Neural cell (in vitro differentiated cells): Measurements from ENCODE around the gene KRT9. TPM values are rescaled to one million over a fixed set of nuclear protein-coding genes. Genes with fewer than 3 reads are reported as not detected.

Source experiments
- H2AFZ ChIP-seq: fragments of 200-600, 300-800 bp; sonication (generic), shearing (Covaris generic); 2 replicates; pipeline ENCODE4 v1.6.0; 2014; ENCODE audit warnings: low read depth, mild to moderate bottlenecking, antibody characterized with exemption, low read length, moderate library complexity
- H3F3A ChIP-seq: fragments of 200-600 bp; shearing (Covaris generic); 2 replicates; pipeline ENCODE4 v1.6.1; 2016; ENCODE audit warnings: mild to moderate bottlenecking, moderate library complexity, mixed read lengths, antibody characterized with exemption, low read length; ENCODE audit not compliant: insufficient read depth, poor library complexity, severe bottlenecking
- H3K27ac ChIP-seq: fragments of 200-600, 300-800 bp; sonication (generic), shearing (Covaris generic); 2 replicates; pipeline ENCODE4 v1.5.1; 2014; ENCODE audit warnings: mild to moderate bottlenecking, low read length, moderate library complexity
- H3K27me3 ChIP-seq: fragments of 300-800, 200-600 bp; sonication (generic), shearing (Covaris generic); 2 replicates; pipeline ENCODE4 v1.6.0; 2014; ENCODE audit warnings: mild to moderate bottlenecking, low read depth, low read length, moderate library complexity; ENCODE audit not compliant: insufficient read depth
- H3K36me3 ChIP-seq: fragments of 300-800, 200-600 bp; sonication (generic), shearing (Covaris generic); 2 replicates; pipeline ENCODE4 v1.5.1; 2014; ENCODE audit warnings: mild to moderate bottlenecking, antibody characterized with exemption, low read length, moderate library complexity; ENCODE audit not compliant: insufficient read depth
- H3K4me2 ChIP-seq: fragments of 300-800, 200-600 bp; sonication (generic), shearing (Covaris generic); 2 replicates; pipeline ENCODE4 v1.6.0; 2014; ENCODE audit warnings: mild to moderate bottlenecking, low read length
- H3K4me3 ChIP-seq: fragments of 300-800, 200-600 bp; sonication (generic), shearing (Covaris generic); 2 replicates; pipeline ENCODE4 v1.5.1; 2014; ENCODE audit warnings: mild to moderate bottlenecking, low read length, moderate library complexity
- H3K79me2 ChIP-seq: fragments of 200-600 bp; shearing (Covaris generic); replicated peaks from 2 replicates; pipeline ENCODE4 v1.6.0; 2014; ENCODE audit warnings: mild to moderate bottlenecking, low read length, moderate library complexity; ENCODE audit not compliant: insufficient read depth
- H3K9ac ChIP-seq: fragments of 300-800, 200-600 bp; sonication (generic), shearing (Covaris generic); 2 replicates; pipeline ENCODE4 v1.6.1; 2016; ENCODE audit warnings: mild to moderate bottlenecking, low read length, mixed read lengths
- H3K9me2 ChIP-seq: fragments of 200-600 bp; shearing (Covaris generic); 2 replicates; pipeline ENCODE4 v1.6.1; 2016; ENCODE audit warnings: mild to moderate bottlenecking, low read length, mixed read lengths; ENCODE audit not compliant: insufficient read depth
- H3K9me3 ChIP-seq: fragments of 200-600, 300-800 bp; sonication (generic), shearing (Covaris generic); 2 replicates; pipeline ENCODE4 v1.6.1; 2016; ENCODE audit warnings: mild to moderate bottlenecking, mixed run types, low read length, moderate library complexity, mixed read lengths
- H4K20me1 ChIP-seq: fragments of 200-600 bp; shearing (Covaris generic); 2 replicates; pipeline ENCODE4 v1.6.1; 2016; ENCODE audit warnings: mild to moderate bottlenecking, mixed run types; ENCODE audit not compliant: insufficient read depth
- CTCF ChIP-seq: fragments of 450-650 bp; IDR thresholded peaks from 2 replicates; pipeline ENCODE4 v1.5.1; 2014; ENCODE audit warnings: antibody characterized with exemption, mild to moderate bottlenecking, moderate library complexity; ENCODE audit not compliant: poor library complexity, severe bottlenecking
- EP300 ChIP-seq: fragments of 450-650 bp; conservative IDR thresholded peaks from 2 replicates; pipeline ENCODE4 v1.6.1; 2014; ENCODE audit warnings: antibody characterized with exemption, mild to moderate bottlenecking, moderate library complexity; ENCODE audit not compliant: poor library complexity, severe bottlenecking
- EZH2 ChIP-seq: fragments of 200-600, 300-800 bp; shearing (Covaris generic), sonication (generic); IDR thresholded peaks from 2 replicates; pipeline ENCODE4 v1.6.1; 2014; ENCODE audit warnings: antibody characterized with exemption, low read length, borderline replicate concordance, mild to moderate bottlenecking; ENCODE audit not compliant: insufficient read depth, poor library complexity, severe bottlenecking
- MXI1 ChIP-seq: fragments of 450-650 bp; conservative IDR thresholded peaks from 2 replicates; pipeline ENCODE4 v1.6.1; 2014; ENCODE audit warnings: antibody characterized with exemption, mild to moderate bottlenecking; ENCODE audit not compliant: poor library complexity, severe bottlenecking
- POLR2AphosphoS5 ChIP-seq: IDR thresholded peaks from 2 replicates; pipeline ENCODE4 v1.6.1; 2012
- SMC3 ChIP-seq: fragments of 450-650 bp; conservative IDR thresholded peaks from 2 replicates; pipeline ENCODE4 v1.6.1; 2014; ENCODE audit warnings: antibody characterized with exemption, mild to moderate bottlenecking, moderate library complexity; ENCODE audit not compliant: poor library complexity
- TAF1 ChIP-seq: IDR thresholded peaks from 2 replicates; pipeline ENCODE4 v1.6.1; 2012; ENCODE audit warnings: low read depth
- polyA plus RNA-seq: library from polyadenylated mRNA; depleted of rRNA; stranded (reverse); fragments of >200 nt; gene quantifications from 2 replicates; pipeline ENCODE4 v1.2.3, GENCODE V29; 2014
- TF ChIP-seq, protein P1 (sequence below): IDR thresholded peaks from 2 replicates; pipeline ENCODE4 v1.6.1; 2012; ENCODE audit warnings: borderline replicate concordance

KRT9 gene
- polyA plus RNA-seq, 1 donor from 2014 or later, result not detected

GRCh38 chr17:41518031-41518430, 53.8 kb downstream of the KRT9 start:
- Histone ChIP-seq H3K79me2 (no peaks in the 10 kb centered on the region), H3K4me3 (no peak overlapping the region)

DNA sequence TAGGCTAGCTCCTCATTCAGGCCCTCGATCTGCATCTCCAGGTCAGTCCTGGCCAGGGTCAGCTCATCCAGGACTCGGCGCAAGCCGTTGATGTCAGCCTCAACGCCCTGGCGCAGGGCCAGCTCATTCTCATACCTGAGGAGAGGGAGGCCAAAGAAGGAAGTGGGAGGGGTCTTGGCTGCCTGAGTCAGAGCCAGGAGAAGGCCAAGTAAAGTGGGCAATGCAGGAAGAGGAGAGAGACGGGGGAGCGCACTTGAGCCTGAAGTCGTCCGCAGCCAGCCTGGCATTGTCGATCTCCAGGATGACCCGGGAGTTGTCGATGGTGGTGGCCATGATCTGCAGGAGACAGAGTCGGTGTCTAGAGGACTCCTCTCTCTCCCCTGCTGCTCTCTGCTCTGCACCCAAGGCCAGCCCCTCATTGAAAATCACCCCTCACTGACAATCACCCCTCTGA, 55.0 kb downstream of the KRT9 start:
- H3K79me2 ChIP-seq, result no peaks in the 10 kb centered on the region
- no peaks in the 10 kb centered on the region for H3F3A ChIP-seq
- no peaks in the 10 kb centered on the region for H4K20me1 ChIP-seq
- H3K9me3 ChIP-seq, result no peaks in the 10 kb centered on the region
- no peaks in the 10 kb centered on the region for H3K27me3 ChIP-seq
- H3K4me2 ChIP-seq, result no peak overlapping the region
- H3K36me3 ChIP-seq, result no peaks in the 10 kb centered on the region
- H3K9me2 ChIP-seq, result no peaks in the 10 kb centered on the region
- no peak overlapping the region for H3K27ac ChIP-seq
- H3K9ac ChIP-seq, result no peak overlapping the region
- TF ChIP-seq CTCF (no peak), EZH2 (no peak), TAF1 (no peak), SMC3 (no peak), MXI1 (no peak), POLR2AphosphoS5 (no peak)
- TF ChIP-seq, protein P1, sequence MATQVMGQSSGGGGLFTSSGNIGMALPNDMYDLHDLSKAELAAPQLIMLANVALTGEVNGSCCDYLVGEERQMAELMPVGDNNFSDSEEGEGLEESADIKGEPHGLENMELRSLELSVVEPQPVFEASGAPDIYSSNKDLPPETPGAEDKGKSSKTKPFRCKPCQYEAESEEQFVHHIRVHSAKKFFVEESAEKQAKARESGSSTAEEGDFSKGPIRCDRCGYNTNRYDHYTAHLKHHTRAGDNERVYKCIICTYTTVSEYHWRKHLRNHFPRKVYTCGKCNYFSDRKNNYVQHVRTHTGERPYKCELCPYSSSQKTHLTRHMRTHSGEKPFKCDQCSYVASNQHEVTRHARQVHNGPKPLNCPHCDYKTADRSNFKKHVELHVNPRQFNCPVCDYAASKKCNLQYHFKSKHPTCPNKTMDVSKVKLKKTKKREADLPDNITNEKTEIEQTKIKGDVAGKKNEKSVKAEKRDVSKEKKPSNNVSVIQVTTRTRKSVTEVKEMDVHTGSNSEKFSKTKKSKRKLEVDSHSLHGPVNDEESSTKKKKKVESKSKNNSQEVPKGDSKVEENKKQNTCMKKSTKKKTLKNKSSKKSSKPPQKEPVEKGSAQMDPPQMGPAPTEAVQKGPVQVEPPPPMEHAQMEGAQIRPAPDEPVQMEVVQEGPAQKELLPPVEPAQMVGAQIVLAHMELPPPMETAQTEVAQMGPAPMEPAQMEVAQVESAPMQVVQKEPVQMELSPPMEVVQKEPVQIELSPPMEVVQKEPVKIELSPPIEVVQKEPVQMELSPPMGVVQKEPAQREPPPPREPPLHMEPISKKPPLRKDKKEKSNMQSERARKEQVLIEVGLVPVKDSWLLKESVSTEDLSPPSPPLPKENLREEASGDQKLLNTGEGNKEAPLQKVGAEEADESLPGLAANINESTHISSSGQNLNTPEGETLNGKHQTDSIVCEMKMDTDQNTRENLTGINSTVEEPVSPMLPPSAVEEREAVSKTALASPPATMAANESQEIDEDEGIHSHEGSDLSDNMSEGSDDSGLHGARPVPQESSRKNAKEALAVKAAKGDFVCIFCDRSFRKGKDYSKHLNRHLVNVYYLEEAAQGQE, result no peak
- no peak overlapping the region for H2AFZ ChIP-seq
- no peak overlapping the region for H3K4me3 ChIP-seq

More at GRCh38 chr17:41518031-41518430, 53.8 kb downstream of the KRT9 start:
- Histone ChIP-seq H3K27ac (no peak overlapping the region), H3K9me2 (no peaks in the 10 kb centered on the region), H3K9ac (no peak overlapping the region), H4K20me1 (no peaks in the 10 kb centered on the region), H3K27me3 (no peaks in the 10 kb centered on the region), H3K36me3 (no peaks in the 10 kb centered on the region), H3K9me3 (no peaks in the 10 kb centered on the region), H2AFZ (no peak overlapping the region), H3K4me2 (no peak overlapping the region), H3F3A (no peaks in the 10 kb centered on the region)
- no peak for TF ChIP-seq POLR2AphosphoS5

DNA sequence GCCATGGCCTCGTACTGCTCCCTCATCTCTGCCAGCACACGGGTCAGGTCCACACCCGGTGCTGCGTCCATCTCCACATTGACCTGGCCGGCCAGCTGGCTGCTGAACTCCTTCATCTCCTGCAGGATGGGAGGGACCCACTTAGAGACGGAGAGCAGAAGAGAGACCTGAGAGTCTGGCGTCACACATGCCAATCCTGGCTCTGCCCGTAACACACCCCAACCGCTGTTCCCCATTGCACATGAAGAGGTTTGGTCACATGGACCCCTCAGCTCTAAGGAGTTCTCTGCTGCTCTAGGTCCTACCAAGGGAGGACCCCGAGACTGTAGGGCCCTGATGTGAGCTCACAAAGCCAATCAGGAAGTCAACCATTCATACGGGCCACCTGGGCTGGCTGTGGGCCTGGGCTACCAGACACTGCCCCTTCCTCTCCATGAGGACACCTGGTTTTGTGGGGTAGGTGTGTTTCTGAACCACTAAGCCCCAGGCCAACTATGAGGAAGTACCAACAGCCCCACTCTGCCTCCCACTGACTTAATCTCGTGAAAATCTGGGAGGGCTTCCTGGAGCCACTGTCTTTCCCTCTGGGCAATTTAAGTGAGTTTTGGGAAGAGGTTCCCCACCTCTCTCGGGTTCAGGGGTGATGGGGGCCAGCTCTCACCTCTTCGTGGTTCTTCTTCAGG, 55.6 kb downstream of the KRT9 start:
- H3K9ac ChIP-seq, result no peak overlapping the region
- H3K4me3 ChIP-seq, result no peak overlapping the region
- no peaks in the 10 kb centered on the region for H3K9me3 ChIP-seq
- H3K27me3 ChIP-seq, result no peaks in the 10 kb centered on the region
- no peak overlapping the region for H3K4me2 ChIP-seq
- H3K9me2 ChIP-seq, result no peaks in the 10 kb centered on the region
- TF ChIP-seq POLR2AphosphoS5 (no peak), CTCF (no peak), EZH2 (no peak), EP300 (no peak)
- H3F3A ChIP-seq, result no peaks in the 10 kb centered on the region
- no peaks in the 10 kb centered on the region for H3K79me2 ChIP-seq
- no peaks in the 10 kb centered on the region for H4K20me1 ChIP-seq
- no peaks in the 10 kb centered on the region for H3K36me3 ChIP-seq
- no peak overlapping the region for H2AFZ ChIP-seq
- H3K27ac ChIP-seq, result no peak overlapping the region
